Mammary epithelial cell (primary cell): ENCODE data around the gene PRKCZ.

Experiments used
- EZH2 ChIP-seq: IDR thresholded peaks from 2 replicates; pipeline ENCODE4 v1.6.1; 2012; ENCODE audit warnings: low read length, inconsistent platforms, borderline replicate concordance
- TF ChIP-seq, protein P1 (sequence below), 2 donors: IDR thresholded peaks in 1 of 2; conservative IDR thresholded peaks in 1 of 2; 2 replicates each; pipeline ENCODE4 v1.5.1; 2011 to 2012; ENCODE audit warnings: inconsistent platforms in 2 of 2, low read length in 2 of 2, mild to moderate bottlenecking in 2 of 2, control low read depth in 1 of 2, low read depth in 1 of 2; ENCODE audit not compliant: insufficient read depth in 1 of 2; ENCODE audit errors: extremely low read depth in 1 of 2

DNA sequence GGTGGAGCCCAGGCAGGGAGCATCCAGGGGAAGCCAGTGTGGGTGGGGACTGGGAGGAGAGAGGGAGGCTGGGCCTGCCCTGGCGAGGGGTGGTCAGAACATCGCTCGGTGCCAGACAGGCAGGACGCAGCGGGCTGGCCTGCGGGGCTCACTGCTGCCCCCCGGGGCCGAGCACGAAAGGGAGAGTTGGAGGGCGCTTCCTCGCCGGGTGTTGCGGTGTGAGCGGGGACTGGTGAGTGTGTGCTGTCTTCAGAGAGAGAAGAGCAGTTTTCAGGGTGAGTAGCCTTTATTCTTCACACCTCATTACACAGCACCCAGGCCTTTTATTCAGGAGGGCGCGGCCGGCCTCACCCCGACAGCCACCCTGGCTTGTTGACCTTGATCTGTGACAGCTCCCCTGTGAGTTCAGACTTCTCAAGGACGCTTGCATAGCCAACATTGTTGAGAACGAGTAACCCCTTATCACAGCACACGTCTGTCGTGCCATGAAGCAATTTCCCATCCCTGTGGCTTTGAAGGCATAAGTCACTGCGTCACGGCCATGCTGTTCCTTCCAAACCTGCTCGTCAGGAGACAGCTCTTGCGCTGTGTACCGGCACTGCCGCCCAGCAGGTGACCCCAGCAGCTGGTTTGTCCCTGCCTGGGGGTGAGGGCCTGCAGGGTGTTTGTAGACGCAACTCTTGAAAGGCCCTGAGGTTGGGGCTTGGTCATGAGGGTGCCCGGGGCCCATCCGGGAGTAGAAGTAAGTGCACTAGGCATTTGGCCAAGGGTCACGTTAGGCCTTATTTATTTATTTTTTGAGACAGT is 54.6 kb downstream of the PRKCZ start:
- TF ChIP-seq, protein P1, sequence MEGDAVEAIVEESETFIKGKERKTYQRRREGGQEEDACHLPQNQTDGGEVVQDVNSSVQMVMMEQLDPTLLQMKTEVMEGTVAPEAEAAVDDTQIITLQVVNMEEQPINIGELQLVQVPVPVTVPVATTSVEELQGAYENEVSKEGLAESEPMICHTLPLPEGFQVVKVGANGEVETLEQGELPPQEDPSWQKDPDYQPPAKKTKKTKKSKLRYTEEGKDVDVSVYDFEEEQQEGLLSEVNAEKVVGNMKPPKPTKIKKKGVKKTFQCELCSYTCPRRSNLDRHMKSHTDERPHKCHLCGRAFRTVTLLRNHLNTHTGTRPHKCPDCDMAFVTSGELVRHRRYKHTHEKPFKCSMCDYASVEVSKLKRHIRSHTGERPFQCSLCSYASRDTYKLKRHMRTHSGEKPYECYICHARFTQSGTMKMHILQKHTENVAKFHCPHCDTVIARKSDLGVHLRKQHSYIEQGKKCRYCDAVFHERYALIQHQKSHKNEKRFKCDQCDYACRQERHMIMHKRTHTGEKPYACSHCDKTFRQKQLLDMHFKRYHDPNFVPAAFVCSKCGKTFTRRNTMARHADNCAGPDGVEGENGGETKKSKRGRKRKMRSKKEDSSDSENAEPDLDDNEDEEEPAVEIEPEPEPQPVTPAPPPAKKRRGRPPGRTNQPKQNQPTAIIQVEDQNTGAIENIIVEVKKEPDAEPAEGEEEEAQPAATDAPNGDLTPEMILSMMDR (conservative IDR thresholded peaks at IDR 0.05 in 1 of 2, IDR thresholded peaks at IDR 0.05 in 1 of 2; ENCODE audit: extremely low read depth in 1 of 2, insufficient read depth in 1 of 2, low read depth in 1 of 2, low read length in 2 of 2): no peak
- no peak for TF ChIP-seq EZH2
